ENCODE data around the gene GPR155.

GRCh38 chr2:174535757-174536703 lies 49.2 kb upstream of the GPR155 start:
- TF ChIP-seq CTCF (conservative IDR thresholded peaks at IDR 0.05): no peak
- TF ChIP-seq EZH2 (IDR thresholded peaks at IDR 0.05; ENCODE audit: low read depth): no peak

Measured in PC-9 (cell line).